Spleen (tissue), 7 donors: ENCODE results near the gene RAMP1.

ENCODE experiments used
- CTCF ChIP-seq, 11 experiments: fragments of 200-600 bp in 7 of 11; fragments of 450-650 bp in 4 of 11; sonication (generic) in 4 of 11; IDR thresholded peaks in 8 of 11; conservative IDR thresholded peaks in 3 of 11; 1 replicate in 7 of 11; 2 replicates in 4 of 11; pipeline versions ENCODE4 v1.4.0 to v1.8.0; 2016 to 2021; ENCODE audit warnings: antibody characterized with exemption in 11 of 11, inconsistent platforms in 4 of 11, mild to moderate bottlenecking in 1 of 11
- POLR2A ChIP-seq, 3 donors: fragments of 450-650 bp; IDR thresholded peaks; one replicate each; pipeline ENCODE4 v1.5.1; 2017; ENCODE audit warnings: antibody characterized with exemption in 3 of 3, mild to moderate bottlenecking in 1 of 3
- POLR2AphosphoS5 ChIP-seq, 3 donors: sonication (generic); formaldehyde crosslinking; IDR thresholded peaks; one replicate each; pipeline ENCODE4 v1.5.1; 2017; ENCODE audit warnings: antibody characterized with exemption in 3 of 3
- donor health status: DM: no; HTN: no; CAD: no; lungs with moderate emphysema.
- donor health status: DM: no; HTN: no; CAD: no.
- donor health status: DM: no; HTN: no; CAD: no.

GRCh38 chr2:237857791-237858190 lies 1.6 kb upstream of the RAMP1 start:
- TF ChIP-seq CTCF (IDR thresholded peaks at IDR 0.05 in 8 of 11, conservative IDR thresholded peaks at IDR 0.05 in 3 of 11) (no peak), POLR2A (IDR thresholded peaks at IDR 0.05) (no peak), POLR2AphosphoS5 (IDR thresholded peaks at IDR 0.05) (no peak)
